WTC11 (cell line): ENCODE data around the gene SPSB3. TPM values are rescaled to one million over a fixed set of nuclear protein-coding genes. Genes with fewer than 3 reads are reported as not detected.

Experiments used
- AFF4 ChIP-seq: sonication (generic); formaldehyde crosslinking; IDR thresholded peaks from 2 replicates; pipeline ENCODE4 v1.8.1; 2023; ENCODE audit warnings: mild to moderate bottlenecking, missing genetic modification reagents, borderline replicate concordance
- ATF2 ChIP-seq: sonication (generic); formaldehyde crosslinking; IDR thresholded peaks from 2 replicates; pipeline ENCODE4 v1.8.1; 2022; ENCODE audit warnings: low read depth, missing genetic modification reagents, borderline replicate concordance
- ATF6 ChIP-seq: sonication (generic); formaldehyde crosslinking; IDR thresholded peaks from 2 replicates; pipeline ENCODE4 v1.8.1; 2023; ENCODE audit warnings: mild to moderate bottlenecking, missing genetic modification reagents
- CBFB ChIP-seq: sonication (generic); formaldehyde crosslinking; IDR thresholded peaks from 2 replicates; pipeline ENCODE4 v1.8.1; 2022; ENCODE audit warnings: mild to moderate bottlenecking, low read depth, missing genetic modification reagents
- E2F5 ChIP-seq: sonication (generic); formaldehyde crosslinking; IDR thresholded peaks from 2 replicates; pipeline ENCODE4 v1.8.1; 2022; ENCODE audit warnings: mild to moderate bottlenecking, moderate library complexity, missing genetic modification reagents
- FOXJ3 ChIP-seq: sonication (generic); formaldehyde crosslinking; IDR thresholded peaks from 2 replicates; pipeline ENCODE4 v1.9.0; 2021; ENCODE audit warnings: missing genetic modification reagents, mild to moderate bottlenecking, borderline replicate concordance
- FOXP1 ChIP-seq: sonication (generic); formaldehyde crosslinking; IDR thresholded peaks from 2 replicates; pipeline ENCODE4 v1.8.0; 2022; ENCODE audit warnings: missing genetic modification reagents, mild to moderate bottlenecking, moderate library complexity, borderline replicate concordance
- GABPB1 ChIP-seq: sonication (generic); formaldehyde crosslinking; IDR thresholded peaks from 2 replicates; pipeline ENCODE4 v1.8.1; 2023; ENCODE audit warnings: mild to moderate bottlenecking, missing genetic modification reagents
- GRHL2 ChIP-seq: fragments of 250-450 bp; sonication (Bioruptor Pico); IDR thresholded peaks from 2 replicates; pipeline ENCODE4 v1.8.0; 2022; ENCODE audit warnings: mild to moderate bottlenecking, moderate library complexity; ENCODE audit not compliant: insufficient replicate concordance, severe bottlenecking
- HMGA2 ChIP-seq: fragments of 250-450 bp; sonication (Bioruptor Pico); IDR thresholded peaks from 2 replicates; pipeline ENCODE4 v1.4.0; 2021; ENCODE audit warnings: mild to moderate bottlenecking, moderate library complexity
- IRF2 ChIP-seq: sonication (generic); formaldehyde crosslinking; IDR thresholded peaks from 2 replicates; pipeline ENCODE4 v1.8.0; 2022; ENCODE audit warnings: low read depth, missing genetic modification reagents, borderline replicate concordance
- NR2C2 ChIP-seq: sonication (generic); formaldehyde crosslinking; IDR thresholded peaks from 2 replicates; pipeline ENCODE4 v1.8.0; 2022; ENCODE audit warnings: mild to moderate bottlenecking, missing genetic modification reagents
- OVOL2 ChIP-seq: fragments of 250-450 bp; sonication (Bioruptor Pico); IDR thresholded peaks from 2 replicates; pipeline ENCODE4 v1.9.0; 2021; ENCODE audit warnings: mild to moderate bottlenecking, borderline replicate concordance
- PREB ChIP-seq: sonication (generic); formaldehyde crosslinking; IDR thresholded peaks from 2 replicates; pipeline ENCODE4 v1.8.1; 2022; ENCODE audit warnings: mild to moderate bottlenecking, missing genetic modification reagents, moderate library complexity, borderline replicate concordance
- PRRX2 ChIP-seq: fragments of 250-450 bp; sonication (Bioruptor Pico); IDR thresholded peaks from 2 replicates; pipeline ENCODE4 v1.8.0; 2021; ENCODE audit warnings: mild to moderate bottlenecking
- RELA ChIP-seq: sonication (generic); formaldehyde crosslinking; IDR thresholded peaks from 2 replicates; pipeline ENCODE4 v1.8.1; 2022; ENCODE audit warnings: missing genetic modification reagents, mild to moderate bottlenecking, borderline replicate concordance
- ZNF138 ChIP-seq: sonication (generic); formaldehyde crosslinking; conservative IDR thresholded peaks from 2 replicates; pipeline ENCODE4 v1.8.1; 2022; ENCODE audit warnings: mild to moderate bottlenecking, moderate library complexity, missing genetic modification reagents
- ZNF317 ChIP-seq: sonication (generic); formaldehyde crosslinking; IDR thresholded peaks from 2 replicates; pipeline ENCODE4 v1.8.1; 2023; ENCODE audit warnings: low read depth, mild to moderate bottlenecking, moderate library complexity, missing genetic modification reagents, borderline replicate concordance
- ZNF396 ChIP-seq: fragments of 250-450 bp; sonication (Bioruptor Pico); IDR thresholded peaks from 2 replicates; pipeline ENCODE4 v1.8.0; 2021; ENCODE audit warnings: mild to moderate bottlenecking, moderate library complexity, borderline replicate concordance
- ZNF512 ChIP-seq: sonication (generic); formaldehyde crosslinking; IDR thresholded peaks from 2 replicates; pipeline ENCODE4 v1.8.1; 2022; ENCODE audit warnings: missing genetic modification reagents, borderline replicate concordance
- ZNF671 ChIP-seq: fragments of 250-450 bp; sonication (Bioruptor Pico); IDR thresholded peaks from 2 replicates; pipeline ENCODE4 v1.8.0; 2021; ENCODE audit warnings: mild to moderate bottlenecking
- total RNA-seq: library from RNA; stranded (reverse); gene quantifications from 3 replicates; pipeline ENCODE4 v1.2.3, GENCODE V29; 2021
- TF ChIP-seq, protein P1 (sequence below): sonication (generic); formaldehyde crosslinking; IDR thresholded peaks from 2 replicates; pipeline ENCODE4 v1.8.0; 2023; ENCODE audit warnings: missing genetic modification reagents
- TF ChIP-seq, protein P2 (sequence below): sonication (generic); formaldehyde crosslinking; IDR thresholded peaks from 2 replicates; pipeline ENCODE4 v1.8.1; 2023; ENCODE audit warnings: mild to moderate bottlenecking, missing genetic modification reagents, moderate library complexity
- TF ChIP-seq, protein P3 (sequence below): sonication (generic); formaldehyde crosslinking; conservative IDR thresholded peaks from 2 replicates; pipeline ENCODE4 v1.8.1; 2022; ENCODE audit warnings: mild to moderate bottlenecking, missing genetic modification reagents

The SPSB3 gene
- total RNA-seq, 1 experiment from 2014 or later = 32.8 TPM

- TF ChIP-seq AFF4 (CRISPR knock-in tag) = no peak
- TF ChIP-seq FOXJ3 = no peak
- no peak for TF ChIP-seq NR2C2 (CRISPR knock-in tag)
- TF ChIP-seq, protein P1, sequence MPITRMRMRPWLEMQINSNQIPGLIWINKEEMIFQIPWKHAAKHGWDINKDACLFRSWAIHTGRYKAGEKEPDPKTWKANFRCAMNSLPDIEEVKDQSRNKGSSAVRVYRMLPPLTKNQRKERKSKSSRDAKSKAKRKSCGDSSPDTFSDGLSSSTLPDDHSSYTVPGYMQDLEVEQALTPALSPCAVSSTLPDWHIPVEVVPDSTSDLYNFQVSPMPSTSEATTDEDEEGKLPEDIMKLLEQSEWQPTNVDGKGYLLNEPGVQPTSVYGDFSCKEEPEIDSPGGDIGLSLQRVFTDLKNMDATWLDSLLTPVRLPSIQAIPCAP = 0 out of 2 replicates have a peak, but pooled peaks have one; percentile 77
- no peak for TF ChIP-seq ATF2 (CRISPR knock-in tag)
- TF ChIP-seq CBFB (CRISPR knock-in tag) = no peak
- TF ChIP-seq GRHL2 (CRISPR knock-in tag) = no peak
- peak; percentile 94 for TF ChIP-seq RELA (CRISPR knock-in tag)
- TF ChIP-seq GABPB1 = peak; percentile 75
- TF ChIP-seq FOXP1 = peak; percentile 95
- no peak for TF ChIP-seq IRF2
- no peak for TF ChIP-seq ATF6
- TF ChIP-seq E2F5 = peak; percentile 75; the same call in 1 of the 2 replicates
- no peak for TF ChIP-seq PRRX2 (CRISPR knock-in tag)
- no peak for TF ChIP-seq ZNF138 (CRISPR knock-in tag)
- TF ChIP-seq, protein P2, sequence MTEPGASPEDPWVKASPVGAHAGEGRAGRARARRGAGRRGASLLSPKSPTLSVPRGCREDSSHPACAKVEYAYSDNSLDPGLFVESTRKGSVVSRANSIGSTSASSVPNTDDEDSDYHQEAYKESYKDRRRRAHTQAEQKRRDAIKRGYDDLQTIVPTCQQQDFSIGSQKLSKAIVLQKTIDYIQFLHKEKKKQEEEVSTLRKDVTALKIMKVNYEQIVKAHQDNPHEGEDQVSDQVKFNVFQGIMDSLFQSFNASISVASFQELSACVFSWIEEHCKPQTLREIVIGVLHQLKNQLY (CRISPR knock-in tag) = no peak
- TF ChIP-seq ZNF317 (CRISPR knock-in tag) = no peak
- no peak for TF ChIP-seq HMGA2
- TF ChIP-seq, protein P3, sequence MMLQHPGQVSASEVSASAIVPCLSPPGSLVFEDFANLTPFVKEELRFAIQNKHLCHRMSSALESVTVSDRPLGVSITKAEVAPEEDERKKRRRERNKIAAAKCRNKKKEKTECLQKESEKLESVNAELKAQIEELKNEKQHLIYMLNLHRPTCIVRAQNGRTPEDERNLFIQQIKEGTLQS (CRISPR knock-in tag) = no peak
- TF ChIP-seq OVOL2 (CRISPR knock-in tag) = no peak
- no peak; the same call in none of the 2 replicates for TF ChIP-seq PREB (CRISPR knock-in tag)
- no peak for TF ChIP-seq ZNF512 (CRISPR knock-in tag)
- TF ChIP-seq ZNF396 (CRISPR knock-in tag) = no peak
- no peak for TF ChIP-seq ZNF671 (CRISPR knock-in tag)
Observed at GRCh38 chr16:1826691-1827573, 44.6 kb upstream of the SPSB3 start, which contains the start of the genes FAHD1 and HAGH (continued).
